Lung (tissue), 12 donors: Measurements from ENCODE around the gene RNF7. TPM values are rescaled to one million over a fixed set of nuclear protein-coding genes. Genes with fewer than 3 reads are reported as not detected.

ENCODE experiments used
- ATAC-seq: fragments of 200-7000 bp; cut with Tn5 transposase; one replicate; pipeline ENCODE4 v1.9.1; 2020; ENCODE audit warnings: moderate number of reproducible peaks; ENCODE audit not compliant: insufficient read depth, low FRiP score
- DNase-seq, 3 donors: peaks; one replicate each; pipeline ENCODE4 v3.0.0-alpha.2; 2013 to 2017
- H3K27ac ChIP-seq, 2 donors: one replicate each; pipeline ENCODE4 v1.5.1; 2013; ENCODE audit warnings: mild to moderate bottlenecking in 2 of 2, moderate library complexity in 2 of 2, control low read depth in 1 of 2, inconsistent platforms in 1 of 2, low read depth in 1 of 2, low read length in 1 of 2
- H3K27me3 ChIP-seq, 3 donors: one replicate each; pipeline ENCODE4 v1.5.1; 2013; ENCODE audit warnings: low read length in 2 of 3; ENCODE audit not compliant: control insufficient read depth in 3 of 3, insufficient read depth in 3 of 3
- H3K36me3 ChIP-seq, 4 donors: one replicate each; pipeline ENCODE4 v1.5.1; 2013; ENCODE audit warnings: low read length in 4 of 4, mild to moderate bottlenecking in 1 of 4, moderate library complexity in 1 of 4; ENCODE audit not compliant: control insufficient read depth in 4 of 4, insufficient read depth in 4 of 4
- H3K4me1 ChIP-seq, 5 donors: one replicate each; pipeline ENCODE4 v1.5.1; 2013; ENCODE audit warnings: low read length in 5 of 5, mild to moderate bottlenecking in 2 of 5, moderate library complexity in 1 of 5; ENCODE audit not compliant: control insufficient read depth in 5 of 5, insufficient read depth in 5 of 5
- H3K4me3 ChIP-seq: one replicate; pipeline ENCODE4 v1.5.1; 2013; ENCODE audit warnings: mild to moderate bottlenecking, control low read depth, moderate library complexity
- H3K9ac ChIP-seq, 2 donors: one replicate each; pipeline ENCODE4 v1.5.1; 2013; ENCODE audit warnings: low read length in 2 of 2, control low read depth in 1 of 2; ENCODE audit not compliant: insufficient read depth in 1 of 2
- H3K9me3 ChIP-seq, 4 donors: one replicate each; pipeline ENCODE4 v1.5.1; 2013; ENCODE audit warnings: low read length in 3 of 4, mild to moderate bottlenecking in 1 of 4, moderate library complexity in 1 of 4; ENCODE audit not compliant: control insufficient read depth in 4 of 4, insufficient read depth in 3 of 4
- WGBS, 2 donors: extraction: QIAGEN DNeasy Blood & Tissue Kit; methylation state at CpG; one replicate each; pipeline ENCODE4 v1.1.7; 2013; 5-methylcytosine and 5-hydroxymethylcytosine counted together
- polyA plus RNA-seq, 2 donors: library from polyadenylated mRNA; stranded (reverse); fragments of 200-250 nt; gene quantifications; one replicate each; pipeline ENCODE4 v1.2.1, GENCODE V29; 2013
- total RNA-seq, 2 donors: library from RNA; depleted of rRNA in 1 of 2; stranded (reverse); fragments of >200 nt in 1 of 2; gene quantifications; one replicate each; pipeline ENCODE4 v1.2.1, GENCODE V29; 2014 to 2021
- TF ChIP-seq, protein P1 (sequence below): IDR thresholded peaks from 2 replicates; pipeline ENCODE4 v1.5.1; 2012; ENCODE audit warnings: mild to moderate bottlenecking; ENCODE audit errors: control extremely low read depth, extremely low read depth
- donor health status: control.
- donor health status: control.
- donor health status: Bipolar disorder and iron deficiency.
- donor health status: healthy.
- donor health status: DM: yes; HTN: yes; CAD: no.

Gene RNF7
- total and polyA plus RNA-seq, 4 donors: 41.0 to 180 (median 86.2) TPM

DNA sequence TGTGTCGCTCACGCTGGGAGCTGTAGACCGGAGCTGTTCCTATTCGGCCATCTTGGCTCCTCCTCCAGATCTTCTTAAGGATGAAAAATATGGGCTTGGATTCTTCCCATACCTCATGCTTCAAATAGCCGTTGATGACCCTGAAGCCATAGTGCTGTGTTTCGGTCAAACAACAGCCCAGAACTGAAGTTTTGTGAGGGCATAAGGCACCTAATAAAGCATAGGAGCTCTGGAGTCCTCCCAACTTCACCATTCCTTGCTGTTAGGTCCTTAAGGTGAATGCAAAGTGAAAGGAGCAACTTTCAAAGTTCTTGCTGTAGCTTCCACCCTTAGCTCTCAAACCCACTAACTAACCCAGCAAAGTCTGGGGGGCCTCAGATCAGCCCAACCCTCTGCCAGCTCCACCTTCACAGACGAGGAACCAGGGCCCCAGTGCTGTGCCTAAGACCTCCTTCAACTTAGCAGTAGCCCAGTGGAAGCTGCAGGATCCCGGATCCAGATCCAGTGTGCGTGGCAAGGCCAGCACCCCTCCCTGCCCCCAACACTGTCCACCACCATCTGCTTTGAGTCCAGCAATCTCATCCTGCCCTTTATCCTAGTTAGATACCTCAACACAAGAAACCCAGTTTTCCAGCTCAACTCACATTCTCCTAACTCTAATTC, 25.1 kb downstream of the RNF7 start, which contains the start of gene GRK7:
TSS of gene GRK7 (plus strand) at position 321 of the 663 bp plus-strand sequence. CDS start 14,877 bp downstream, outside the sequence.
- TF ChIP-seq, protein P1, sequence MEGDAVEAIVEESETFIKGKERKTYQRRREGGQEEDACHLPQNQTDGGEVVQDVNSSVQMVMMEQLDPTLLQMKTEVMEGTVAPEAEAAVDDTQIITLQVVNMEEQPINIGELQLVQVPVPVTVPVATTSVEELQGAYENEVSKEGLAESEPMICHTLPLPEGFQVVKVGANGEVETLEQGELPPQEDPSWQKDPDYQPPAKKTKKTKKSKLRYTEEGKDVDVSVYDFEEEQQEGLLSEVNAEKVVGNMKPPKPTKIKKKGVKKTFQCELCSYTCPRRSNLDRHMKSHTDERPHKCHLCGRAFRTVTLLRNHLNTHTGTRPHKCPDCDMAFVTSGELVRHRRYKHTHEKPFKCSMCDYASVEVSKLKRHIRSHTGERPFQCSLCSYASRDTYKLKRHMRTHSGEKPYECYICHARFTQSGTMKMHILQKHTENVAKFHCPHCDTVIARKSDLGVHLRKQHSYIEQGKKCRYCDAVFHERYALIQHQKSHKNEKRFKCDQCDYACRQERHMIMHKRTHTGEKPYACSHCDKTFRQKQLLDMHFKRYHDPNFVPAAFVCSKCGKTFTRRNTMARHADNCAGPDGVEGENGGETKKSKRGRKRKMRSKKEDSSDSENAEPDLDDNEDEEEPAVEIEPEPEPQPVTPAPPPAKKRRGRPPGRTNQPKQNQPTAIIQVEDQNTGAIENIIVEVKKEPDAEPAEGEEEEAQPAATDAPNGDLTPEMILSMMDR: no peak
- 84 to 96% methylated on average over 9 of the region's 9 CpGs for WGBS, 2 donors
- no peaks in the 10 kb centered on the region for H3K9me3 ChIP-seq
- H3K4me3 ChIP-seq: no peak within 1 kb of the TSS
- H3K27ac ChIP-seq: no peak within 1 kb of the TSS
- H3K27me3 ChIP-seq: no peaks in the 10 kb centered on the region
- DNase-seq (no peak), ATAC-seq (no peak)
- no peak within 1 kb of the TSS for H3K9ac ChIP-seq
- H3K4me1 ChIP-seq: peaks cover 0 to 13% (median 4%) of the 10 kb centered on the region in 5 donors
- H3K36me3 ChIP-seq: no peaks in the 10 kb centered on the region

DNA sequence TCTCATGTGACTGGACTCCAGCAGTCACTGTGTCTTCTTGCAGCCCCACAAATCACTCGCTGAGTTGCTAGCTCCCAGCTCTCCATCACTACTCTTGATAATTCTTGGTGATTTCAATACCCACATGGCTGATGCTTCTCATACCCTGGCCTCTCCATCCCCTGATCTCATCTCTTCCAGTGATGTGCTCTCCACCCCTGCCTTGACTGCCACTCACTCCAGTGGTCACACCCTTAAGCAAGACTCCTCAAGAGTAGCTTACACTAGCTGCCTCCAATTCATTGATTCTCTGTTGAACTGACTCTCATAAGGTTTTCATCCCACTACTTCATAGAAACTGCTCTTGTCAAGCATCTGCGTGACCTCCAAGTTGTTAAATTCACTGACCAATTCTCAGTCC, 25.9 kb downstream of the RNF7 start:
- DNase-seq (no peak), ATAC-seq (no peak)
- Histone ChIP-seq H3K4me3 (no peak overlapping the region), H3K27ac (no peak overlapping the region), H3K9ac (no peak overlapping the region), H3K36me3 (no peaks in the 10 kb centered on the region), H3K9me3 (no peaks in the 10 kb centered on the region), H3K4me1 (peaks cover 0 to 13% (median 4%) of the 10 kb centered on the region in 5 donors), H3K27me3 (no peaks in the 10 kb centered on the region)
- TF ChIP-seq, protein P1: no peak
- WGBS, 2 donors: 87 to 96% methylated on average over 2 of the region's 2 CpGs

DNA sequence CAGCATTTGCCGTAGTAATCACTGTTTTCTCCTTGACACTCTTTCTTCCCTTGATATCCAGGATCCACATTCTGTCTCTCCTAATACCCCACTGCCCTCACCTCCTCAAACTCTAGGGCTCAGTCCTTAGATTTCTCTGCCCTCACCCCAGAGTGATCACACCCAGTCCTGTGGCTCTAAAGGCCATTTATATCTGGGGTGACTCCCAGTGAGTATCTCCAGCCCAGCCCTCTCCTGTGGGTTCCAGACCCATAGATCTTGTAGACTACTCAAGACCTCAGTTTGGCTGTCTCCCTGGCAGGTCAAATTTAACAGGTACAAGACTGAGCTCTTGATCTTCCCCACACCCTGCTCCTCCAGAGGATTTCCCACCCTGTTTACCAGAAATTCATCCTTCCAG, 26.4 kb downstream of the RNF7 start:
- DNase-seq (no peak), ATAC-seq (no peak)
- Histone ChIP-seq H3K9me3 (no peaks in the 10 kb centered on the region), H3K27me3 (no peaks in the 10 kb centered on the region), H3K27ac (no peak overlapping the region), H3K4me1 (peaks cover 0 to 13% (median 4%) of the 10 kb centered on the region in 5 donors), H3K9ac (no peak overlapping the region), H3K4me3 (no peak overlapping the region), H3K36me3 (no peaks in the 10 kb centered on the region)
- TF ChIP-seq, protein P1: no peak
- 96% methylated on average over 1 of the region's 1 CpG for WGBS, 2 donors
